GM12878 (cell line): ENCODE results near the gene SMAGP. TPM values are rescaled to one million over a fixed set of nuclear protein-coding genes. Genes with fewer than 3 reads are reported as not detected.

Experiments used
- ATAC-seq: fragments of 200-7000 bp; cut with Tn5 transposase; 3 replicates; pipeline ENCODE4 v1.9.1; 2020; ENCODE audit warnings: mild to moderate bottlenecking, moderate library complexity
- BruUV-seq: library from RNA; stranded (reverse); fragments of 400-500 nt; replicated peaks from 2 replicates; lab custom pipeline; 2021; lab: Mats Ljungman, UMichigan
- CTCF ChIA-PET: fragments of 300-600 bp; sonication (Branson Sonifier 250); formaldehyde crosslinking; extraction: SDS; loops from one replicate; lab custom pipeline; 2021; ENCODE audit warnings: inconsistent platforms; lab: Yijun Ruan, JAX
- POLR2A ChIA-PET: fragments of 350-600 bp; formaldehyde crosslinking; extraction: SDS; loops from one replicate; lab custom pipeline; 2021; ENCODE audit warnings: inconsistent platforms; lab: Charles Lee
- RAD21 ChIA-PET: fragments of 300-600 bp; sonication (Branson Sonifier 250); formaldehyde crosslinking; loops from one replicate; lab custom pipeline; 2023; ENCODE audit warnings: antibody characterized with exemption; ENCODE audit not compliant: unreplicated experiment; lab: Charles Lee
- SMC1A ChIA-PET: fragments of 300-600 bp; sonication (Branson Sonifier 250); formaldehyde crosslinking; loops from one replicate; lab custom pipeline; 2023; ENCODE audit not compliant: unreplicated experiment, uncharacterized antibody; lab: Charles Lee
- DNase-seq: peaks from one replicate; pipeline ENCODE4 v3.0.0-alpha.2; 2011; ENCODE audit warnings: low read depth, low spot score
- FAIRE-seq: peaks from 3 replicates; lab custom pipeline; 2011; peaks lifted over from hg19 to GRCh38; lab: Jason Lieb, UNC
- H2AFZ ChIP-seq: 2 replicates; pipeline ENCODE4 v1.6.0; 2011; ENCODE audit warnings: low read depth, low read length, control low read depth; ENCODE audit not compliant: control insufficient read depth
- H3K27ac ChIP-seq: 2 replicates; pipeline ENCODE4 v1.5.1; 2011; ENCODE audit warnings: control low read depth; ENCODE audit not compliant: control insufficient read depth, insufficient read depth
- H3K27me3 ChIP-seq, 2 experiments: replicated peaks in 1 of 2; 2 replicates each; pipeline versions ENCODE4 v1.6.0 to v1.6.1; 2011; ENCODE audit warnings: low read length in 1 of 2; ENCODE audit not compliant: control insufficient read depth in 2 of 2, insufficient read depth in 2 of 2
- H3K36me3 ChIP-seq, 2 experiments: 2 replicates each; pipeline ENCODE4 v1.5.1; 2011; ENCODE audit warnings: low read length in 1 of 2; ENCODE audit not compliant: control insufficient read depth in 2 of 2, insufficient read depth in 2 of 2
- H3K4me1 ChIP-seq: 2 replicates; pipeline ENCODE4 v1.6.1; 2011; ENCODE audit warnings: mild to moderate bottlenecking, low read length, moderate library complexity, mixed read lengths; ENCODE audit not compliant: control insufficient read depth, insufficient read depth
- H3K4me2 ChIP-seq: 2 replicates; pipeline ENCODE4 v1.6.0; 2011; ENCODE audit warnings: control low read depth; ENCODE audit not compliant: control insufficient read depth, insufficient read depth
- H3K4me3 ChIP-seq: fragments of 200-600 bp; sonication (generic); 2 replicates; pipeline ENCODE4 v1.5.1; 2016
- H3K79me2 ChIP-seq: 2 replicates; pipeline ENCODE4 v1.6.0; 2011; ENCODE audit warnings: low read length; ENCODE audit not compliant: control insufficient read depth, insufficient read depth
- H3K9ac ChIP-seq: 2 replicates; pipeline ENCODE4 v1.8.0; 2011; ENCODE audit warnings: low read length, control low read depth, mixed read lengths; ENCODE audit not compliant: control insufficient read depth, insufficient read depth
- H3K9me3 ChIP-seq: replicated peaks from 3 replicates; pipeline ENCODE4 v1.5.1; 2011; ENCODE audit warnings: mild to moderate bottlenecking, low read length; ENCODE audit not compliant: control insufficient read depth, insufficient read depth
- H4K20me1 ChIP-seq: 2 replicates; pipeline ENCODE4 v1.6.0; 2011; ENCODE audit not compliant: control insufficient read depth, insufficient read depth
- BCL3 ChIP-seq: IDR thresholded peaks from 2 replicates; pipeline ENCODE4 v1.6.1; 2011; ENCODE audit warnings: borderline replicate concordance, low read depth, mild to moderate bottlenecking, moderate library complexity, low read length; ENCODE audit not compliant: insufficient read depth, poor library complexity, severe bottlenecking
- BHLHE40 ChIP-seq, 2 experiments: fragments of 450-650 bp in 1 of 2; IDR thresholded peaks; 2 replicates each; pipeline ENCODE4 v1.6.1; 2011 to 2017; ENCODE audit warnings: low read depth in 2 of 2, borderline replicate concordance in 1 of 2, improper control_type of control experiment in 1 of 2, low read length in 1 of 2, mild to moderate bottlenecking in 1 of 2
- CBX5 ChIP-seq: sonication (generic); IDR thresholded peaks from 2 replicates; pipeline ENCODE4 v1.6.1; 2016; ENCODE audit warnings: low read depth, moderate library complexity, mild to moderate bottlenecking, inconsistent platforms
- CHD4 ChIP-seq: fragments of 200-600 bp; sonication (generic); IDR thresholded peaks from 2 replicates; pipeline ENCODE4 v1.6.1; 2016; ENCODE audit warnings: mild to moderate bottlenecking
- EP300 ChIP-seq, 2 experiments: fragments of 150-350 bp in 1 of 2; IDR thresholded peaks; 2 replicates each; pipeline ENCODE4 v1.6.1; 2011 to 2012; ENCODE audit warnings: low read depth in 2 of 2, low read length in 2 of 2, borderline replicate concordance in 1 of 2, improper control_type of control experiment in 1 of 2, inconsistent platforms in 1 of 2; ENCODE audit not compliant: control insufficient read depth in 1 of 2
- EZH2 ChIP-seq: IDR thresholded peaks from 2 replicates; pipeline ENCODE4 v1.6.1; 2012; ENCODE audit warnings: low read depth, mild to moderate bottlenecking, control low read depth, inconsistent platforms, low read length, borderline replicate concordance; ENCODE audit not compliant: control insufficient read depth
- GATAD2B ChIP-seq: fragments of 450-650 bp; conservative IDR thresholded peaks from 2 replicates; pipeline ENCODE4 v1.6.1; 2017; ENCODE audit warnings: low read depth, mild to moderate bottlenecking, moderate library complexity
- HDAC2 ChIP-seq: fragments of 200-600 bp; sonication (generic); IDR thresholded peaks from 2 replicates; pipeline ENCODE4 v1.6.1; 2017
- IKZF1 ChIP-seq: fragments of 450-650 bp; conservative IDR thresholded peaks from 2 replicates; pipeline ENCODE4 v1.6.1; 2017; ENCODE audit warnings: antibody characterized with exemption, mild to moderate bottlenecking
- MTA2 ChIP-seq: fragments of 450-650 bp; IDR thresholded peaks from 2 replicates; pipeline ENCODE4 v1.6.1; 2016; ENCODE audit warnings: low read depth, mild to moderate bottlenecking, moderate library complexity
- NRF1 ChIP-seq: conservative IDR thresholded peaks from 2 replicates; pipeline ENCODE4 v1.6.1; 2011; ENCODE audit warnings: mild to moderate bottlenecking, low read depth, low read length, improper control_type of control experiment
- RAD51 ChIP-seq: fragments of 450-650 bp; IDR thresholded peaks from 2 replicates; pipeline ENCODE4 v1.6.1; 2016; ENCODE audit warnings: moderate library complexity, mild to moderate bottlenecking, inconsistent platforms
- WRNIP1 ChIP-seq: IDR thresholded peaks from 2 replicates; pipeline ENCODE4 v1.6.1; 2011; ENCODE audit warnings: low read depth, low read length, improper control_type of control experiment, borderline replicate concordance
- ZNF274 ChIP-seq: IDR thresholded peaks from one replicate; pipeline ENCODE4 v1.8.0; 2011; ENCODE audit not compliant: insufficient read length, insufficient read depth
- ZNF384 ChIP-seq: IDR thresholded peaks from 2 replicates; pipeline ENCODE4 v1.6.1; 2012; ENCODE audit warnings: low read depth, mild to moderate bottlenecking, low read length, improper control_type of control experiment, borderline replicate concordance
- WGBS: methylation state at CpG from one replicate; pipeline ENCODE4 v1.1.6; 2016; ENCODE audit warnings: low lambda C conversion rate; ENCODE audit not compliant: insufficient replicate concordance, insufficient coverage; ENCODE audit errors: missing lambda C conversion rate; 5-methylcytosine and 5-hydroxymethylcytosine counted together
- in situ Hi-C: fragments of 300-500 bp; cut with MboI; formaldehyde crosslinking; loops from 9 replicates; pipeline ENCODE4 v1.14.3; 2018; ENCODE audit warnings: mixed read lengths
- intact Hi-C: fragments of 100-400 bp; cut with micrococcal nuclease; formaldehyde crosslinking; loops from one replicate; pipeline ENCODE4 v1.14.2; 2022; ENCODE audit not compliant: unreplicated experiment
- polyA plus RNA-seq, 11 experiments: library from polyadenylated mRNA; depleted of rRNA in 4 of 11; unstranded in 6 of 11; stranded (reverse) in 5 of 11; fragments of >200 nt; fragmentation: Nextera tagmentation in 4 of 11; fragmentation: Illumina TruSeq in 1 of 11; extraction: Ambion mirVana in 4 of 11; extraction: Trizol in 1 of 11; gene quantifications; 1 replicate in 1 of 11; 2 replicates in 10 of 11; pipeline versions ENCODE4 v1.2.1 to v1.2.3, GENCODE V29; 2011 to 2016; ENCODE audit warnings: inconsistent platforms in 2 of 11, missing spikeins in 2 of 11, low read depth in 1 of 11
- total RNA-seq, 4 experiments: library from RNA; depleted of rRNA in 3 of 4; stranded (reverse); fragments of >200 nt in 3 of 4; fragmentation: Illumina TruSeq in 1 of 4; extraction: Trizol in 1 of 4; gene quantifications; 2 replicates each; pipeline versions ENCODE4 v1.2.1 to v1.2.3, GENCODE V29; 2013 to 2021
- TF ChIP-seq, protein P1 (sequence below): fragments of 450-650 bp; IDR thresholded peaks from 2 replicates; pipeline ENCODE4 v1.6.1; 2018; ENCODE audit warnings: mild to moderate bottlenecking, low read depth, moderate library complexity; ENCODE audit not compliant: partially characterized antibody

The SMAGP gene
- total and polyA plus RNA-seq, 10 of the 15 experiments (the other 5 are each of a cell fraction or from before 2014, with no cell fraction given): 0.42 to 7.1 (median 3.9) TPM

GRCh38 chr12:51281202-51281924, 11.1 kb upstream of the SMAGP start:
- Histone ChIP-seq H3K4me2 (no peak overlapping the region), H3K27ac (no peak overlapping the region), H3K9ac (no peak overlapping the region), H3K9me3 (no peaks in the 10 kb centered on the region), H4K20me1 (no peaks in the 10 kb centered on the region), H3K4me3 (no peak overlapping the region), H3K27me3 (no peaks in the 10 kb centered on the region), H2AFZ (no peak overlapping the region), H3K79me2 (no peaks in the 10 kb centered on the region), H3K36me3 (no peaks in the 10 kb centered on the region; a peak in 1 of 4 replicates), H3K4me1 (no peaks in the 10 kb centered on the region)
- SMC1A ChIA-PET: interaction anchor here (0.8 to 1.6 kb wide), 2 partner anchors 57 to 59 kb away, joined by 3 read pairs; no protein-coding TSS in a partner anchor
- 92% methylated on average over 4 of the region's 4 CpGs for WGBS
- RAD21 ChIA-PET: interaction anchor here (0.9 kb wide), 1 partner anchor 10 kb away, joined by 3 read pairs; no protein-coding TSS in a partner anchor
- FAIRE-seq: no peak
- in situ Hi-C loops: no loop called here
- no peak for ATAC-seq
- intact Hi-C loops: no loop called here
- POLR2A ChIA-PET: no interaction called here
- no peak for DNase-seq
- CTCF ChIA-PET: no interaction called here
- TF ChIP-seq IKZF1 (no peak), NRF1 (no peak), ZNF384 (no peak), GATAD2B (no peak), MTA2 (no peak), WRNIP1 (no peak), BCL3 (no peak), HDAC2 (no peak), EZH2 (no peak), CHD4 (no peak), BHLHE40 (IDR thresholded peaks at IDR 0.05; ENCODE audit: borderline replicate concordance in 1 of 2, low read depth in 2 of 2, low read length in 1 of 2) (no peak), ZNF274 (no peak), RAD51 (no peak), CBX5 (no peak), EP300 (IDR thresholded peaks at IDR 0.05; ENCODE audit: borderline replicate concordance in 1 of 2, control insufficient read depth in 1 of 2, low read depth in 2 of 2, low read length in 2 of 2) (no peak)
- TF ChIP-seq, protein P1, sequence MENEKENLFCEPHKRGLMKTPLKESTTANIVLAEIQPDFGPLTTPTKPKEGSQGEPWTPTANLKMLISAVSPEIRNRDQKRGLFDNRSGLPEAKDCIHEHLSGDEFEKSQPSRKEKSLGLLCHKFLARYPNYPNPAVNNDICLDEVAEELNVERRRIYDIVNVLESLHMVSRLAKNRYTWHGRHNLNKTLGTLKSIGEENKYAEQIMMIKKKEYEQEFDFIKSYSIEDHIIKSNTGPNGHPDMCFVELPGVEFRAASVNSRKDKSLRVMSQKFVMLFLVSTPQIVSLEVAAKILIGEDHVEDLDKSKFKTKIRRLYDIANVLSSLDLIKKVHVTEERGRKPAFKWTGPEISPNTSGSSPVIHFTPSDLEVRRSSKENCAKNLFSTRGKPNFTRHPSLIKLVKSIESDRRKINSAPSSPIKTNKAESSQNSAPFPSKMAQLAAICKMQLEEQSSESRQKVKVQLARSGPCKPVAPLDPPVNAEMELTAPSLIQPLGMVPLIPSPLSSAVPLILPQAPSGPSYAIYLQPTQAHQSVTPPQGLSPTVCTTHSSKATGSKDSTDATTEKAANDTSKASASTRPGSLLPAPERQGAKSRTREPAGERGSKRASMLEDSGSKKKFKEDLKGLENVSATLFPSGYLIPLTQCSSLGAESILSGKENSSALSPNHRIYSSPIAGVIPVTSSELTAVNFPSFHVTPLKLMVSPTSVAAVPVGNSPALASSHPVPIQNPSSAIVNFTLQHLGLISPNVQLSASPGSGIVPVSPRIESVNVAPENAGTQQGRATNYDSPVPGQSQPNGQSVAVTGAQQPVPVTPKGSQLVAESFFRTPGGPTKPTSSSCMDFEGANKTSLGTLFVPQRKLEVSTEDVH: no peak
- BruUV-seq: no TSS peak
